ENCODE measurements around the gene GPC3.

Gene GPC3

DNA sequence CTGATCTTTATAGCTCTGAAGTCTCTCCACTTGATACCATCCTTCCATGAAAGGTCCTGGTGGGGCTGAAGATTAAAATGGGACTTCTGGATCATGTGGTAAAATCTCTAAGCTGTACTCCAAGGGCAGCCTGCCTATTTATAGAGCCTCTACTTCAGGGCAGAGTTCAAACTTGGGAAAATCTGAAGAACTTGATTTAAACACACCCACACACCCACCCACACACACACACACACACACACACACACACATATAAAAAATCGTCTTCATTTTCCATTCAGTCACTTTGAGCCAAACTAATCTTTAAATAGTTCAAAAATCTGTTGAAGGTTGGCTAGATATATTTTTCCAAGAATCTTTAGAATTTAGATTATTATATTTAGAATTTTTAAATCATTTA is 335.2 kb downstream of the GPC3 start:
- H3K9ac ChIP-seq (ENCODE audit: low read depth, low read length, poor library complexity): no peak overlapping the region
- no peaks in the 10 kb centered on the region for H3K9me3 ChIP-seq (replicated peaks in 1 of 2; ENCODE audit: control insufficient read depth in 2 of 2, insufficient read depth in 1 of 2, low read depth in 1 of 2, low read length in 2 of 2)
- H3K4me2 ChIP-seq (ENCODE audit: insufficient read depth, low read length, poor library complexity, severe bottlenecking): no peak overlapping the region
- no peak overlapping the region for H3K14ac ChIP-seq (ENCODE audit: low read length)
- peaks cover 0 to 14% (median 0%) of the 10 kb centered on the region in 3 experiments for H3K27me3 ChIP-seq (ENCODE audit: control insufficient read depth in 3 of 3, insufficient read depth in 3 of 3, low read depth in 1 of 3, low read length in 3 of 3)
- H3K27ac ChIP-seq (replicated peaks; ENCODE audit: low read length): peak overlapping the region; percentile 0
- H2BK12ac ChIP-seq (ENCODE audit: low read length): no peak overlapping the region
- H3K18ac ChIP-seq (ENCODE audit: low read length): no peak overlapping the region
- no CpG with 5 or more reads among the region's 1 CpG for WGBS, 2 donors (ENCODE audit: extremely low coverage in 2 of 2, insufficient read length in 2 of 2, insufficient replicate concordance in 1 of 2)
- H2BK120ac ChIP-seq (ENCODE audit: low read depth, low read length): no peak overlapping the region
- H2AFZ ChIP-seq (ENCODE audit: low read length): no peak overlapping the region
- no peak overlapping the region for H4K8ac ChIP-seq (ENCODE audit: low read depth, low read length)
- no peaks in the 10 kb centered on the region for H3K79me1 ChIP-seq (ENCODE audit: low read depth, low read length)
- H2AK5ac ChIP-seq (ENCODE audit: low read depth, low read length): no peak overlapping the region
- H3K36me3 ChIP-seq (replicated peaks in 1 of 2; ENCODE audit: control insufficient read depth in 2 of 2, insufficient read depth in 2 of 2, low read length in 2 of 2): peaks cover 0 to 2% of the 10 kb centered on the region in 2 donors
- no peak overlapping the region for H2BK15ac ChIP-seq (ENCODE audit: low read length)
- no peak overlapping the region for H4K91ac ChIP-seq (ENCODE audit: low read depth, low read length, poor library complexity)
- peaks cover 9 to 18% of the 10 kb centered on the region in 2 donors for H3K4me1 ChIP-seq (ENCODE audit: control insufficient read depth in 2 of 2, insufficient read depth in 1 of 2, low read depth in 1 of 2, low read length in 2 of 2)
- no peak overlapping the region for H3K23ac ChIP-seq (ENCODE audit: low read depth, low read length, poor library complexity)
- H3K4me3 ChIP-seq (ENCODE audit: low read length in 2 of 2): no peak overlapping the region
- no peak overlapping the region for H2BK5ac ChIP-seq (ENCODE audit: low read length)
- DNase-seq (ENCODE audit: low spot score): no peak
- H3K4ac ChIP-seq (ENCODE audit: low read length): no peak overlapping the region

GRCh38 chrX:133649651-133650050 is 335.7 kb downstream of the GPC3 start:
- no peak overlapping the region for H3K14ac ChIP-seq (ENCODE audit: low read length)
- H2BK12ac ChIP-seq (ENCODE audit: low read length): no peak overlapping the region
- peaks cover 0 to 14% (median 0%) of the 10 kb centered on the region in 3 experiments for H3K27me3 ChIP-seq (ENCODE audit: control insufficient read depth in 3 of 3, insufficient read depth in 3 of 3, low read depth in 1 of 3, low read length in 3 of 3)
- no peak overlapping the region for H2BK120ac ChIP-seq (ENCODE audit: low read depth, low read length)
- H2AFZ ChIP-seq (ENCODE audit: low read length): no peak overlapping the region
- H3K79me1 ChIP-seq (ENCODE audit: low read depth, low read length): no peaks in the 10 kb centered on the region
- H3K4me2 ChIP-seq (ENCODE audit: insufficient read depth, low read length, poor library complexity, severe bottlenecking): no peak overlapping the region
- H3K4ac ChIP-seq (ENCODE audit: low read length): no peak overlapping the region
- no peak overlapping the region for H3K9ac ChIP-seq (ENCODE audit: low read depth, low read length, poor library complexity)
- no peak overlapping the region for H2AK5ac ChIP-seq (ENCODE audit: low read depth, low read length)
- no peak overlapping the region for H4K91ac ChIP-seq (ENCODE audit: low read depth, low read length, poor library complexity)
- H3K18ac ChIP-seq (ENCODE audit: low read length): no peak overlapping the region
- no peak overlapping the region for H4K8ac ChIP-seq (ENCODE audit: low read depth, low read length)
- H3K36me3 ChIP-seq (replicated peaks in 1 of 2; ENCODE audit: control insufficient read depth in 2 of 2, insufficient read depth in 2 of 2, low read length in 2 of 2): peaks cover 0 to 2% of the 10 kb centered on the region in 2 donors
- H3K4me1 ChIP-seq (ENCODE audit: control insufficient read depth in 2 of 2, insufficient read depth in 1 of 2, low read depth in 1 of 2, low read length in 2 of 2): peaks cover 9 to 17% of the 10 kb centered on the region in 2 donors
- no CpG with 5 or more reads among the region's 1 CpG for WGBS, 2 donors (ENCODE audit: extremely low coverage in 2 of 2, insufficient read length in 2 of 2, insufficient replicate concordance in 1 of 2)
- H3K9me3 ChIP-seq (replicated peaks in 1 of 2; ENCODE audit: control insufficient read depth in 2 of 2, insufficient read depth in 1 of 2, low read depth in 1 of 2, low read length in 2 of 2): no peaks in the 10 kb centered on the region
- no peak overlapping the region for H2BK15ac ChIP-seq (ENCODE audit: low read length)
- peak; percentile 75 for DNase-seq (ENCODE audit: low spot score)
- no peak overlapping the region for H3K4me3 ChIP-seq (ENCODE audit: low read length in 2 of 2)
- H3K23ac ChIP-seq (ENCODE audit: low read depth, low read length, poor library complexity): no peak overlapping the region
- no peak overlapping the region for H2BK5ac ChIP-seq (ENCODE audit: low read length)
- no peak overlapping the region for H3K27ac ChIP-seq (replicated peaks; ENCODE audit: low read length)

- H3K4me1 ChIP-seq (ENCODE audit: control insufficient read depth in 2 of 2, insufficient read depth in 1 of 2, low read depth in 1 of 2, low read length in 2 of 2): peaks cover 9 to 17% of the 10 kb centered on the region in 2 donors
- H3K4ac ChIP-seq (ENCODE audit: low read length): no peak overlapping the region
- H2AK5ac ChIP-seq (ENCODE audit: low read depth, low read length): no peak overlapping the region
- peaks cover 0 to 2% of the 10 kb centered on the region in 2 donors for H3K36me3 ChIP-seq (replicated peaks in 1 of 2; ENCODE audit: control insufficient read depth in 2 of 2, insufficient read depth in 2 of 2, low read length in 2 of 2)
- no peak overlapping the region for H3K4me2 ChIP-seq (ENCODE audit: insufficient read depth, low read length, poor library complexity, severe bottlenecking)
- WGBS, 2 donors (ENCODE audit: extremely low coverage in 2 of 2, insufficient read length in 2 of 2, insufficient replicate concordance in 1 of 2): no CpG with 5 or more reads among the region's 4 CpGs
- no peak overlapping the region for H3K14ac ChIP-seq (ENCODE audit: low read length)
- peaks cover 0 to 14% (median 0%) of the 10 kb centered on the region in 3 experiments for H3K27me3 ChIP-seq (ENCODE audit: control insufficient read depth in 3 of 3, insufficient read depth in 3 of 3, low read depth in 1 of 3, low read length in 3 of 3)
- H3K9ac ChIP-seq (ENCODE audit: low read depth, low read length, poor library complexity): no peak overlapping the region
- H2AFZ ChIP-seq (ENCODE audit: low read length): no peak overlapping the region
- H3K18ac ChIP-seq (ENCODE audit: low read length): no peak overlapping the region
- no peak overlapping the region for H3K23ac ChIP-seq (ENCODE audit: low read depth, low read length, poor library complexity)
- H3K79me1 ChIP-seq (ENCODE audit: low read depth, low read length): no peaks in the 10 kb centered on the region
- H2BK15ac ChIP-seq (ENCODE audit: low read length): no peak overlapping the region
- H2BK120ac ChIP-seq (ENCODE audit: low read depth, low read length): no peak overlapping the region
- no peak for DNase-seq (ENCODE audit: low spot score)
- no peak overlapping the region for H3K27ac ChIP-seq (replicated peaks; ENCODE audit: low read length)
- H2BK12ac ChIP-seq (ENCODE audit: low read length): no peak overlapping the region
- H4K8ac ChIP-seq (ENCODE audit: low read depth, low read length): no peak overlapping the region
- H3K9me3 ChIP-seq (replicated peaks in 1 of 2; ENCODE audit: control insufficient read depth in 2 of 2, insufficient read depth in 1 of 2, low read depth in 1 of 2, low read length in 2 of 2): no peaks in the 10 kb centered on the region
- no peak overlapping the region for H2BK5ac ChIP-seq (ENCODE audit: low read length)
- H4K91ac ChIP-seq (ENCODE audit: low read depth, low read length, poor library complexity): no peak overlapping the region
- H3K4me3 ChIP-seq (ENCODE audit: low read length in 2 of 2): no peak overlapping the region
Observed at GRCh38 chrX:133648594-133648993, 336.8 kb downstream of the GPC3 start.

GRCh38 chrX:133646719-133647116 is 338.7 kb downstream of the GPC3 start:
- whole genome bisulfite sequencing, 2 donors (ENCODE audit: extremely low coverage in 2 of 2, insufficient read length in 2 of 2, insufficient replicate concordance in 1 of 2): no CpG with 5 or more reads among the region's 3 CpGs
- no peak overlapping the region for H2BK120ac ChIP-seq (ENCODE audit: low read depth, low read length)
- no peak for DNase-seq (ENCODE audit: low spot score)
- H3K4me1 ChIP-seq (ENCODE audit: control insufficient read depth in 2 of 2, insufficient read depth in 1 of 2, low read depth in 1 of 2, low read length in 2 of 2): peaks cover 9 to 17% of the 10 kb centered on the region in 2 donors
- H3K4me3 ChIP-seq (ENCODE audit: low read length in 2 of 2): no peak overlapping the region
- no peak overlapping the region for H2BK15ac ChIP-seq (ENCODE audit: low read length)
- H3K36me3 ChIP-seq (replicated peaks in 1 of 2; ENCODE audit: control insufficient read depth in 2 of 2, insufficient read depth in 2 of 2, low read length in 2 of 2): peaks cover 0 to 2% of the 10 kb centered on the region in 2 donors
- no peak overlapping the region for H2AFZ ChIP-seq (ENCODE audit: low read length)
- H3K4ac ChIP-seq (ENCODE audit: low read length): no peak overlapping the region
- H3K9me3 ChIP-seq (replicated peaks in 1 of 2; ENCODE audit: control insufficient read depth in 2 of 2, insufficient read depth in 1 of 2, low read depth in 1 of 2, low read length in 2 of 2): no peaks in the 10 kb centered on the region
- no peak overlapping the region for H3K9ac ChIP-seq (ENCODE audit: low read depth, low read length, poor library complexity)
- H3K79me1 ChIP-seq (ENCODE audit: low read depth, low read length): no peaks in the 10 kb centered on the region
- H4K8ac ChIP-seq (ENCODE audit: low read depth, low read length): no peak overlapping the region
- no peak overlapping the region for H3K18ac ChIP-seq (ENCODE audit: low read length)
- no peak overlapping the region for H3K14ac ChIP-seq (ENCODE audit: low read length)
- no peak overlapping the region for H2BK5ac ChIP-seq (ENCODE audit: low read length)
- H2BK12ac ChIP-seq (ENCODE audit: low read length): no peak overlapping the region
- H3K27ac ChIP-seq (replicated peaks; ENCODE audit: low read length): no peak overlapping the region
- no peak overlapping the region for H2AK5ac ChIP-seq (ENCODE audit: low read depth, low read length)
- H3K27me3 ChIP-seq (ENCODE audit: control insufficient read depth in 3 of 3, insufficient read depth in 3 of 3, low read depth in 1 of 3, low read length in 3 of 3): peaks cover 0 to 14% (median 0%) of the 10 kb centered on the region in 3 experiments
- H4K91ac ChIP-seq (ENCODE audit: low read depth, low read length, poor library complexity): no peak overlapping the region
- no peak overlapping the region for H3K23ac ChIP-seq (ENCODE audit: low read depth, low read length, poor library complexity)
- H3K4me2 ChIP-seq (ENCODE audit: insufficient read depth, low read length, poor library complexity, severe bottlenecking): no peak overlapping the region
